LoVo (cell line): ENCODE measurements around the gene CORO1C.

Source experiments
- DNase-seq: peaks from one replicate; pipeline ENCODE4 v3.0.0-alpha.2; 2016; ENCODE audit warnings: low spot score

Gene CORO1C

DNA sequence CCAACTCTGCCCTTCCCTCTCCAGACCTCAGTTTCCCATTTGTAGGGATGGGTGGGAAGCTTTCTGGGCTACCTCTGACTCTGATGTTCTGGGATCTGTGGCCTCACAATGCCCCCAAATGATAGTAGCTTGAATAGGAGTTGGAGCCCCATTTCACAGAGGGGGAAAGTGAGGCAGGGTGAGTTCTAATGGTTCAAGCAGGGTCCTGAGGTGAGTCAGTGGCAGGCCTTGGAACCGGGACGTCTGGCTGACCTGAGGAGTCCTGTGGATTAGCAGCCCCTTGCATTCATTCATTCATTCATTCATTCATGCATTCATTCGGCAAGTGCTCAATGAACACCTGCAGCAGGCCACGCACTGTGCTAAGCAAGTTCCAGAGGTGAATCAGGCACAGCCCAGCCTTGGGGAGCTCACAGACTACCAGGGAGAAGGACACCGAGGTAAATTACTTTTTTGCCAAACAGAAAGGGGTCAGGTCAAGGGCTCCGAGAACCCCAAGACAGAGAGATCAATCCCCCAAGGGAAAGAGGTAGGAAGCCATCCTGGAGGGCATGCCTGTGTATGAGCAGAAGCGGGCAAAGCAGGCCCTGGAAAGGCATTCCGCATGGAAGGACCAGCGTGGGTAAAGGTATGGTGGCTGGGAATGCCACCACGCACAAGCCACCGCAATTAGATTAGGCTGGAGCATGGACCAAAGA is 132.6 kb downstream of the CORO1C start:
- DNase-seq = no peak

- DNase-seq = no peak
These were observed 133.5 kb downstream of the CORO1C start, which contains the start of gene TMEM119 for GRCh38 chr12:108597559-108598471. Gene TMEM119 (minus strand): TSS chr12:108598084. CDS start chr12:108592383, 5,701 bp downstream.

GRCh38 chr12:108596854-108597558 is 134.3 kb downstream of the CORO1C start:
- no peak for DNase-seq

- DNase-seq = no peak
These were observed 135.3 kb downstream of the CORO1C start for GRCh38 chr12:108595711-108596647.
